Liver (tissue), 3 donors: ENCODE data around the gene CDR2.

ENCODE experiments used
- EGR1 ChIP-seq, 2 donors: IDR thresholded peaks; 2 replicates each; pipeline ENCODE4 v1.6.1; 2016 to 2018; ENCODE audit warnings: antibody characterized with exemption in 2 of 2, low read depth in 2 of 2
- FOXA1 ChIP-seq: IDR thresholded peaks from 2 replicates; pipeline ENCODE4 v1.6.1; 2016; ENCODE audit warnings: antibody characterized with exemption
- FOXA2 ChIP-seq: IDR thresholded peaks from 2 replicates; pipeline ENCODE4 v1.6.1; 2016; ENCODE audit warnings: antibody characterized with exemption
- JUND ChIP-seq, 2 donors: IDR thresholded peaks; 2 replicates each; pipeline ENCODE4 v1.6.1; 2016; ENCODE audit warnings: antibody characterized with exemption in 2 of 2
- RAD21 ChIP-seq, 2 donors: IDR thresholded peaks; 2 replicates each; pipeline ENCODE4 v1.6.1; 2016; ENCODE audit warnings: antibody characterized with exemption in 2 of 2, mild to moderate bottlenecking in 2 of 2
- SP1 ChIP-seq: IDR thresholded peaks from 2 replicates; pipeline ENCODE4 v1.6.1; 2018; ENCODE audit warnings: antibody characterized with exemption, mild to moderate bottlenecking
- TAF1 ChIP-seq: conservative IDR thresholded peaks from 2 replicates; pipeline ENCODE4 v1.6.1; 2016; ENCODE audit warnings: antibody characterized with exemption, mild to moderate bottlenecking
- YY1 ChIP-seq: IDR thresholded peaks from 2 replicates; pipeline ENCODE4 v1.6.1; 2016; ENCODE audit warnings: antibody characterized with exemption, mild to moderate bottlenecking
- TF ChIP-seq, protein P1 (sequence below): fragments of 150-350 bp; IDR thresholded peaks from 2 replicates; pipeline ENCODE4 v1.5.1; 2017; ENCODE audit warnings: improper control_type of control experiment, low read depth, low read length; ENCODE audit not compliant: missing input control
- TF ChIP-seq, protein P2 (sequence below): IDR thresholded peaks from 2 replicates; pipeline ENCODE4 v1.6.1; 2016; ENCODE audit warnings: antibody characterized with exemption, mild to moderate bottlenecking
- donor health status: healthy.
- donor health status: healthy.

DNA sequence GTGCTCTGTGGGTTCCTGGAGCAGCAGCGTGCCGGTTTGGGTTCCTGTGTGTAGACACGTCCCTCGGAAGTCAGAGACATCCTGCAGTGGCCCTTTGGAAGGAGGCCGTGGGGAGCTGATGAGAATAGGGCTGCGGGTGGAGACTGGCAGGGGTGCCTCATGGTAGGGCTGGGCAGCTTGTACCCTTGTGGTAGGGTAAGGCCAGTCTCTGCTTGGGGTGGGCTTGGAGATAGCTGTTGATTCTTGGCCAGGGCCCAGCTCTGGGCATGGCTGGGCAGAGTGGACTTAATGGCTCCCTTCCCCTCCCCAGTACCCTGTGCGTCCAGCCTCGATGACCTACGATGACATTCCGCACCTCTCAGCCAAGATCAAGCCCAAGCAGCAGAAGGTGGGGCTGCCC lies 66.6 kb downstream of the CDR2 start:
- TF ChIP-seq, protein P1, sequence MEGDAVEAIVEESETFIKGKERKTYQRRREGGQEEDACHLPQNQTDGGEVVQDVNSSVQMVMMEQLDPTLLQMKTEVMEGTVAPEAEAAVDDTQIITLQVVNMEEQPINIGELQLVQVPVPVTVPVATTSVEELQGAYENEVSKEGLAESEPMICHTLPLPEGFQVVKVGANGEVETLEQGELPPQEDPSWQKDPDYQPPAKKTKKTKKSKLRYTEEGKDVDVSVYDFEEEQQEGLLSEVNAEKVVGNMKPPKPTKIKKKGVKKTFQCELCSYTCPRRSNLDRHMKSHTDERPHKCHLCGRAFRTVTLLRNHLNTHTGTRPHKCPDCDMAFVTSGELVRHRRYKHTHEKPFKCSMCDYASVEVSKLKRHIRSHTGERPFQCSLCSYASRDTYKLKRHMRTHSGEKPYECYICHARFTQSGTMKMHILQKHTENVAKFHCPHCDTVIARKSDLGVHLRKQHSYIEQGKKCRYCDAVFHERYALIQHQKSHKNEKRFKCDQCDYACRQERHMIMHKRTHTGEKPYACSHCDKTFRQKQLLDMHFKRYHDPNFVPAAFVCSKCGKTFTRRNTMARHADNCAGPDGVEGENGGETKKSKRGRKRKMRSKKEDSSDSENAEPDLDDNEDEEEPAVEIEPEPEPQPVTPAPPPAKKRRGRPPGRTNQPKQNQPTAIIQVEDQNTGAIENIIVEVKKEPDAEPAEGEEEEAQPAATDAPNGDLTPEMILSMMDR, result no peak
- no peak for TF ChIP-seq JUND (IDR thresholded peaks at IDR 0.05)
- no peak for TF ChIP-seq RAD21 (IDR thresholded peaks at IDR 0.05)
- no peak for TF ChIP-seq EGR1 (IDR thresholded peaks at IDR 0.05; ENCODE audit: low read depth in 2 of 2)
- TF ChIP-seq SP1, result no peak
- TF ChIP-seq TAF1, result no peak
- no peak for TF ChIP-seq YY1
- TF ChIP-seq, protein P2, sequence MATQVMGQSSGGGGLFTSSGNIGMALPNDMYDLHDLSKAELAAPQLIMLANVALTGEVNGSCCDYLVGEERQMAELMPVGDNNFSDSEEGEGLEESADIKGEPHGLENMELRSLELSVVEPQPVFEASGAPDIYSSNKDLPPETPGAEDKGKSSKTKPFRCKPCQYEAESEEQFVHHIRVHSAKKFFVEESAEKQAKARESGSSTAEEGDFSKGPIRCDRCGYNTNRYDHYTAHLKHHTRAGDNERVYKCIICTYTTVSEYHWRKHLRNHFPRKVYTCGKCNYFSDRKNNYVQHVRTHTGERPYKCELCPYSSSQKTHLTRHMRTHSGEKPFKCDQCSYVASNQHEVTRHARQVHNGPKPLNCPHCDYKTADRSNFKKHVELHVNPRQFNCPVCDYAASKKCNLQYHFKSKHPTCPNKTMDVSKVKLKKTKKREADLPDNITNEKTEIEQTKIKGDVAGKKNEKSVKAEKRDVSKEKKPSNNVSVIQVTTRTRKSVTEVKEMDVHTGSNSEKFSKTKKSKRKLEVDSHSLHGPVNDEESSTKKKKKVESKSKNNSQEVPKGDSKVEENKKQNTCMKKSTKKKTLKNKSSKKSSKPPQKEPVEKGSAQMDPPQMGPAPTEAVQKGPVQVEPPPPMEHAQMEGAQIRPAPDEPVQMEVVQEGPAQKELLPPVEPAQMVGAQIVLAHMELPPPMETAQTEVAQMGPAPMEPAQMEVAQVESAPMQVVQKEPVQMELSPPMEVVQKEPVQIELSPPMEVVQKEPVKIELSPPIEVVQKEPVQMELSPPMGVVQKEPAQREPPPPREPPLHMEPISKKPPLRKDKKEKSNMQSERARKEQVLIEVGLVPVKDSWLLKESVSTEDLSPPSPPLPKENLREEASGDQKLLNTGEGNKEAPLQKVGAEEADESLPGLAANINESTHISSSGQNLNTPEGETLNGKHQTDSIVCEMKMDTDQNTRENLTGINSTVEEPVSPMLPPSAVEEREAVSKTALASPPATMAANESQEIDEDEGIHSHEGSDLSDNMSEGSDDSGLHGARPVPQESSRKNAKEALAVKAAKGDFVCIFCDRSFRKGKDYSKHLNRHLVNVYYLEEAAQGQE, result no peak
- TF ChIP-seq FOXA1, result no peak
- no peak for TF ChIP-seq FOXA2
